ENCODE results near the gene NEURL1.

- TF ChIP-seq CTCF (IDR thresholded peaks at IDR 0.05) (no peak), POLR2A (IDR thresholded peaks at IDR 0.05) (no peak)
Measured at GRCh38 chr10:103633846-103634245, 140.3 kb downstream of the NEURL1 start.
